Adrenal gland (tissue), 5 donors: ENCODE data around the gene C4orf36.

Experiments
- POLR2A ChIP-seq, 2 donors: fragments of 450-650 bp; IDR thresholded peaks; one replicate each; pipeline ENCODE4 v1.6.1; 2017; ENCODE audit warnings: antibody characterized with exemption in 2 of 2, mild to moderate bottlenecking in 2 of 2, moderate library complexity in 1 of 2
- TF ChIP-seq, protein P1 (sequence below), 6 experiments: fragments of 450-650 bp in 4 of 6; fragments of 200-600 bp in 2 of 6; sonication (generic) in 1 of 6; IDR thresholded peaks; 1 replicate in 5 of 6; 2 replicates in 1 of 6; pipeline versions ENCODE4 v1.5.1 to v1.8.0; 2016 to 2021; ENCODE audit warnings: antibody characterized with exemption in 6 of 6, mild to moderate bottlenecking in 2 of 6, moderate library complexity in 1 of 6
- donor health status: DM: no; HTN: no; CAD: no.

GRCh38 chr4:86848136-86848535 lies 44.1 kb downstream of the C4orf36 start:
- TF ChIP-seq, protein P1, sequence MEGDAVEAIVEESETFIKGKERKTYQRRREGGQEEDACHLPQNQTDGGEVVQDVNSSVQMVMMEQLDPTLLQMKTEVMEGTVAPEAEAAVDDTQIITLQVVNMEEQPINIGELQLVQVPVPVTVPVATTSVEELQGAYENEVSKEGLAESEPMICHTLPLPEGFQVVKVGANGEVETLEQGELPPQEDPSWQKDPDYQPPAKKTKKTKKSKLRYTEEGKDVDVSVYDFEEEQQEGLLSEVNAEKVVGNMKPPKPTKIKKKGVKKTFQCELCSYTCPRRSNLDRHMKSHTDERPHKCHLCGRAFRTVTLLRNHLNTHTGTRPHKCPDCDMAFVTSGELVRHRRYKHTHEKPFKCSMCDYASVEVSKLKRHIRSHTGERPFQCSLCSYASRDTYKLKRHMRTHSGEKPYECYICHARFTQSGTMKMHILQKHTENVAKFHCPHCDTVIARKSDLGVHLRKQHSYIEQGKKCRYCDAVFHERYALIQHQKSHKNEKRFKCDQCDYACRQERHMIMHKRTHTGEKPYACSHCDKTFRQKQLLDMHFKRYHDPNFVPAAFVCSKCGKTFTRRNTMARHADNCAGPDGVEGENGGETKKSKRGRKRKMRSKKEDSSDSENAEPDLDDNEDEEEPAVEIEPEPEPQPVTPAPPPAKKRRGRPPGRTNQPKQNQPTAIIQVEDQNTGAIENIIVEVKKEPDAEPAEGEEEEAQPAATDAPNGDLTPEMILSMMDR (IDR thresholded peaks at IDR 0.05): no peak
- no peak for TF ChIP-seq POLR2A (IDR thresholded peaks at IDR 0.05)
